HG02610 (cell line): ENCODE measurements around the gene ROCK1.
"Not testable (repeated sequence)": the region's sequence is repeated elsewhere in the genome, so short reads cannot be mapped to it uniquely, and the experiment has no call there.

Source experiments
- ATAC-seq: cut with Tn5 transposase; IDR thresholded peaks from one replicate; pipeline ENCODE4 v1.9.1; 2021; ENCODE audit warnings: mild to moderate bottlenecking, moderate library complexity; ENCODE audit not compliant: unreplicated experiment

ROCK1 gene

DNA sequence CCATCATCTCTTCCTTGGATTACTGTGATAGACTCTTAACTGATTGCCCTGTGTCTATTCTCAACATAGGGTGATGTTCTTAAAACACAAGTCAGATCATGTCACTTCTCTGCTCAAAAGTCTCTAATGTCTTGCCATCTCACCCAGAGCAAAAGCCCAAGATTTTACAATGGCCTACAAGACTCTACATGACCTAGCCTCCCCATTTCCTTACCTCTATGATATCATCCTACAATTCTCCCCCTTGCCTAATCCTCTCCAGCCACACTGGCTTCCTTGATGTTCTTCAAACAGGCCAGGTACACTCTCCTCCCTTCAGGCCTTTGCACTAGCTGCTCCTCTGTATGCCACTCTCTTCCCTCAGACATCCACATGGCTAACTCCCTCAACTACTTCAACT is 55.1 kb downstream of the ROCK1 start:
- ATAC-seq: no peak

DNA sequence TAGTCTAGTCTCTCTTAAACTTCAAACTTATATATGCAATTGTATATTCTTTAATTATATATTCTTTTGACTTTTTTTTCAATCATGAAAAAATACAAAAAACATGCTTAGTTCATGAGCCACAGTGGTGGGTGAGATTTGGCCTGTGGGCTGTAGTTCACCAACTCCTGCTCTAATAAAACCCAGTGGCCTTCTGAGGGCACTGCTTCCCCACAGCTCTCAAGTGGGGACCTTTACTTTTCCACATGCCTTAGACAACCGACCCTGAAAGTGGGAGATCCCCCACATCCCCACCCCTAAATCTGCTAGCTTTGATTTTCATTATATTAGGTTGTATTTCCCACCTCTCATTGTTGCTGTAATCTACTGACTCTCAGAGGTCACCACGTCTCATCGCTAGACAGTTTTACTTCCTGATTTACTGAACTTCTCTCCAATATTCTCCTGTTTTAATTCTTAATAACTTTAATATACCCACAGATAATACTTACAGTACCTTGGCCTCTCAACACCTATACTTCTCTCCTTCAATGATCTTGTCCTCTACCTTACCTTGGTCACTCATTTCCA is 57.3 kb downstream of the ROCK1 start:
- no peak for ATAC-seq

DNA sequence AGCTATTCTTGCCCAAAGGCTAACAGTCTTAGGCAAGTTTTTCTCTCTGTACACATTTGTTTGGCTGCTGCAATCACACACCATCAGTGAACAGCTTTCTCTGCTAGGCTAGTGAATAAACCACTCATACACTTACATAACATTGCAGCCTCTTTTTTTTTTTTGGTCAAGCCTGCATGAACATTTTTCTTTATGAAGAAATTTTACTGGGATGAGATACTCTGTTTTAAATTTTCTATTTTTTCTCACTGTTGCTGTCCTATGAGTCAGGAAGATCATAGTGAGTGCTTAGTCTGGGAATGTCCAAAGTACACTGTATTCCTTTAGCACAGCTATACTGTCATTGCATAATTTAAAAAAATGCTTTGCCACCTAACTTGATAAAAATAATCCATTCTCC is 58.5 kb downstream of the ROCK1 start:
- ATAC-seq: no peak

DNA sequence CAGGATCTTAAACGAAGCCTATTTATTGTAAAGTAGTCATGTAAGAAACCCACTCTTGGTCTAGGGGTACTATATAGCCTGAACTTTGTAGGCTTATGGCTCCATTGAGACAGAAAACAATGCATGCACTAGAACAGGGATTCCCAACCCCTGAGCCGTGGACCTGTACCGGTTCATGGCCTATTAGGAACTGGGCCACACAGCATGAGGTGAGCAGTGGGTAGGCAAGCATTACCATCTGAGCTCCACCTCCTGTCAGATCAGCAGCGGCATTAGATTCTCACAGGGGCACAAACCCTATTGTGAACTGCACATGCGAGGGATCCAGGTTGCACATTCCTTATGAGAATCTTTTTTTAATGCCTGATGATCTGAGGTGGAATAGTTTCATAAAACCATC is 59.2 kb downstream of the ROCK1 start:
- ATAC-seq: no peak

DNA sequence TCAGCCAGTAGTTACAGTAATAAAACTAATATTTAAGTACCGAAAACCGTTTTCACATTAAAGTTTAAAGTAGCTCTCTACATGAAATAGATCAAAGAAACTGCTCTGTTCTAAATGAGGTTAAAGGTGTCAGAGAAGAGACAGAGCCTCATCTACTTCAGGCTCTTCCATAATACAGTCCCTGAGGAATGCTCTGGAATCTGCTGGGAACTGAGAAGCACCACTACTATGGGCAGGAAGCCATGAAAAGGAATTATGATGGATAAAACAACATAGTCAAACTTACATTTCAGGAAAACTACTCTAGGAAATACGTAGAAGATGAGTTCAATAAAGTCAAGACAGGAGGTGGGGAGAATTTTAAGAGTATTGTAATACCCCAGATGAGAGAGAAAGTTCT is 60.0 kb downstream of the ROCK1 start:
- no peak for ATAC-seq

DNA sequence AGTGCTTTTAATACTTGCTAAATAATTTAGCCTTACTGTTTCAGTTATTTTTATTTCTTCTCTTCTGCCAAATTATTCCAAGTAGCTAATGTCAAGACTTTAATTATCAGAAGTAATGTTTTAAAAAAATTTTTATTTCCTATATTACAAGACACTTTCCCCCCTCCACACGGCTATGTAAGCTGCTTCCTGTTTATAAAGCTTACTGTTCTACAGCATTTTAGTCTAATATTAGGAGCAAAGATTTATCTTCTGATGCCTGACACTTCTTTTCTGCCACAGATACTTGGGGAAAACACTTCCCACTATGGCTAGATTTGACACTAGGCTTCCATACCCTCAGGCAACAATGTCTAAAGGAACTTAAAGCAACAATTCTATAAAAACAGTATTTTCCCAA is 62.3 kb downstream of the ROCK1 start:
- no peak for ATAC-seq

DNA sequence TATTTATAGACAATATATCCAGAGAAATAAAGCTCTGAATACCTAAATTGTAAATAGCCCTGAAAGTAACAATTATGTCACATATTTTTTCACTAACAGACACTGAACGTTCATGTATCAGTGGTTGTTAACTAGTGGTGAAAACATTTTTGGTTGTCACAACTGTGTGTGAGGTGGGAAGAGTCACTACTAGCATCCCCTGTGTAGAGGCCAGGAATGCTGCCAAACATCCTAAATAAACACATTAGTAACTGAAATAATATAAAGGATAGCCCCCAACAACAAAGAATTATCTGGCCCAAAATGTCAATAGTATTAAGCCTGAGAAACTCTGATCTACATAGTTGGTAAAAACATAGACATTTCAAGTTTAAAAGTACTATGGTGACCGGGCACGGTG is 64.5 kb downstream of the ROCK1 start:
- no peak for ATAC-seq

DNA sequence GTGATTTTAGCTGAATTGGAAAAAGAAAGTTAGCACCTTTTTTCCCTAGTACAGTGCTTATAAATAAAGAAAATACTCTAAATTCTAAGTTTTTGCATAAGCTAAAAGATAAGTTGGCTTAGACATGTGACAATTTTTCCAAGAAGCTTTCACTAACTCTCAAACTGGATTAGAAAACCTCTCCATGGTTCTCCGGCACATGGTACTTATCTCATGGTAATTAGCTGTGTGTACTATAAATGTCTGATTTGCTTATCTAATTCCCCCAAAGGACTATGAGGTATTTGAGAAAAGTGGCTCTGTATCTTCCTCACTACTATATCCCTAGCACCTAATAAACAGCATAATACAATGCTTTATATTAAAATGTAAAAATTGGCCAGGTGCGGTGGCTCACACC is 71.1 kb downstream of the ROCK1 start:
- no peak for ATAC-seq

DNA sequence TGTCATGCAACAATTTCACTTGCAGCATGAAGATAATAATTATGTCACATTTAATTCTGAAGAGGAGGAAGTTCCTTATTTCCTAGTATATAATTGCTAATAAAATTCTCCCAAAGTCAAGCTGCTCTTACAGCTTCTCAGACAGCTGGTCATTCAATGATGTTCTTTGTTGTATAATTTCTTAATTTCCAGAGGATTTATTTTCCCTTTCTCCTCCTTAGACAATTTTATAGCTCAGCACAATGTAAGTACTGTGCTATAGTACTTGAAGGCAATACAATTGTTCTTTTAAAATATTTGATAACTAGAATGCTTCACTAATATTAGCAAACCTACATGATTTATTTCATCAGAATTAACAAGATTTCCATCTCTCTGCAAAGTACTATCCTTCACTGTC is 73.4 kb downstream of the ROCK1 start:
- no peak for ATAC-seq

DNA sequence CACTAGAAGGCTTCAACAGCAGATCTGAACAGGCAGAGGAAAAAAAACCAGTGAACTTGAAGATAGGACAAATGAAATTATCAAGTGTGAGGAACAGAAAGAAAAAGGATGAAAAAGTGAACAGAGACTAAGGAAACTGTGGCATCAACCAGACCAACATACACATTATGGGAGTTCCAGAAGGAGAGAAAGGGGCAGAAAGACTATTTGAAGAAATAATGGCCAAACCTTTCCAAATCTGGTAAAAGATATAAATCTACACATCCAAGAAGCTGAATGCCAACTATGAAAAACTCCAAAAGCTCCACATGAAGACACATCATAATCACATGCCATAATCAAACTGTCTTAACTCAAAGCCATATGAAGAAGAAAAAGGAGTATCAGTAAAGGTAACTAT is 79.8 kb downstream of the ROCK1 start:
- ATAC-seq: no peak

DNA sequence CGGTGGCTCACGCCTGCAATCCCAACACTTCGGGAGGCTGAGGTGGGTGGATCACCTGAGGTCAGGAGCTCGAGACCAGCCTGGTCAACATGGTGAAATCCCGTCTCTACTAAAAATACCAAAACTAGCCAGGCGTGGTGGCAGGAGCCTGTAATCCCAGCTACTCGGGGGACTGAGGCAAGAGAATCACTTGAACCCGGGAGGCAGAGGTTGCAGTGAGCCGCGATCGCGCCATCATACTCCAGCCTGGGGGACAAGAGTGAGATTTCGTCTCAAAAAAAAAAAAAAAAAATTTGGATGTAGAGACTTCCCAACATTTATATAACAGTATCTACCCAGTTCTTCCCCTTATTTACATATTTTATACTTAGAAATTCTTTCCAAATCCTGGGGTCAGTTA is 93.4 kb downstream of the ROCK1 start:
- not testable (repeated sequence) for ATAC-seq

DNA sequence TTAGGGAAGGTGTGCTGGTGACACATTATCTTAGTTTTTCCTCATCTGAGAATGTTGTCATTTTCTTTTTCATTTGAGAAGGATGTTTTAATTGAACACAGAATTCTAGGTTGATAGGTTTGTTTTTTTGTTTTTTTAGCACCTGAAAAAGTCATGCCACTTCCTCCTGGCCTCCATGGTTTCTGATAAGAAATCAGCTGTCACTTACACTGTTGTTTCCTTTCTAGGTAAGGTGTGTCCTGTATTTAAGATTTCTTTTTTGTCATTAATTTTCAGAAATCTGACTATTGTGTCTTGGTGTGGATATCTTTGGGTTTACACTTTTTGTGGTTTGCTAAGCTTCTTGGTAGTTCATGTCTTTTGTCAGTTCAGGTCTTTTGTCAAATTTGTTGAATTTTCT is 99.3 kb downstream of the ROCK1 start:
- no peak for ATAC-seq

DNA sequence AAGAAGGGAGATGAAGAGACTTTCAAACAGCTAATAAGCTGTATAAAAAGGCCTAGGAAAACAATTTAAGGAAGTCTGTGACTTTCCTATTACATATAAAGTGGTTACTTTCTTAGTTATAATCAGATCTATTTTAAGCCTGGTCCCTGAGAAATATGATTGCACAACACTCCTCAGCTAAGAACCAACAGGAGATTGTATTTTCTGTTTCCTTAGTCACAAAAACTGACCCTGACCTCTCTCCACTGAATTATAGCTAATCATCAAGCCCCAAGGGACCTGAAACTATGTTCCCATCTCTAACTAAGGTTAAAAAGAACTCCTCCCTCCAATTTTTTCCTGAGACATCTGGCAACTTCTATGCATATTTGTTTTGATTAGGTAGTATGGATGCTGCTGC is 106.9 kb downstream of the ROCK1 start:
- ATAC-seq: no peak

DNA sequence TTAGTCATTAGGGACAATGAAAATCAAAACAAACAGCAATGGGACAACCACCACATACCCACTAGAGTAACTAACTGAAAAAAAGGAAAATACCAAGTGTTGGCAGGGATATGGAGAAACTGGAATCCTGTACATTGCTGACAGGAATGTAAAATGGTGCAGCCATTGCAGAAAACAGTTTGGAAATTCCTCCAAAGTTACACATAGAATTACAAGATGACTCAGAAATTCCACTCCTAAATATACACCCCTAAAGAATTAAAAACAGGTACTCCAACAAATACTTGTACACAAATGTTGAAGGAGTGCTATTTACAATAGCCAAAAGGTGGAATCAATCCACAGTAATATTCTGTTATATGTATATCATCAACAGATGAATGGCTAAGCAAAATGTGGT is 110.9 kb downstream of the ROCK1 start:
- ATAC-seq: no peak

DNA sequence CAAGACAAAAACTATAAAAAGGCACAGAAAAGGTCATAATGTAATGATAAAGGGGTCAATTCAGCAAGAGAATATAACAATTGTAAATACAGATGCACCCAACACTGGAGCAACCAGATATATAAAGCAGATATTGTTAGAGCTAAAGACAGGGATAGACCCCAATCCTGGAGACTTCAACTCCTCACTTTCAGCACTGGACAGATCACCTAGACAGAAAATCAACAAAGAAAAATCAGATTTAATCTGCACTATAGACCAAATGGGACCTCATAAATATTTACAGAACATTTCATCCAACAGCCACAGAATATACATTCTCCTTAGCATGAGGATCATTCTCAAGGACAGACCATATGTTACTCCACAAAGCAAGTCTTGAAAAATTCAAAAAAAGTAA is 114.2 kb downstream of the ROCK1 start:
- no peak for ATAC-seq

DNA sequence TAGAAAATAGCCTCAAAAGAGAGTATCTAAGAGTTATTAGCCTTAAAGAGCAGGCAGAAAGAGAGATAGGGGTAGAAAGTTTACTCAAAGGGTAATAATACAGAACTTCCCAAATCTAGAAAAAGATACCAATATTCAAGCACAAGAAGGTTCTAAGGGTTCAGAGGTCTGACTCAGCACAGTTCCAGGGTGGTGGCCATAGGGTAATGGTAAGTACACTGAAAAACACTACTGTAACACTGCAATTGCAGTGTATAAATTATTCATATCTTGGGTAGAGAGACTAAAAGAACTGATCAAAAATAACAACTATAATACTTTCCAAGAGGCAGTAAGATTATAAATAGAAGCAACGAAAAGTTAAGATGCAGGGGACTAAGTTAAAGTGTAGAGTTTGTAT is 115.2 kb downstream of the ROCK1 start:
- ATAC-seq: no peak

DNA sequence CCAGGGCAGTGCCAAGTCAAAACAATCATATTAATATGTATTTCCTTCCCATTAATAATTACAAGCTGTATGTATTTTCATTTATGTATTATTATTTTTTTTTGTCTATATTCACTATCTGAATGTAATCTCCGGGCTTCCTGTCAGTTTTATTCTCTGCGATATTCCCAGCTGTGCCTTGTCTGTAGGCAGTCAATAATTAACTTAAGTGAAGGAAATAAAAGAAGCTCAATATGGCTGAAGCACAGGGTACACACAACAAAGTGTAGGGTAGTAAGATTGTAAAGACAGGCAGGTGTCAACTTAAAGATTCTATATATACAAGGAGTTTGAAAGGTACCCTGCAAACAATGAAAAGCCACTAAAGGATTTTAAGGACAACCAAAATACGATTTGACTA is 122.9 kb downstream of the ROCK1 start:
- ATAC-seq: no peak

DNA sequence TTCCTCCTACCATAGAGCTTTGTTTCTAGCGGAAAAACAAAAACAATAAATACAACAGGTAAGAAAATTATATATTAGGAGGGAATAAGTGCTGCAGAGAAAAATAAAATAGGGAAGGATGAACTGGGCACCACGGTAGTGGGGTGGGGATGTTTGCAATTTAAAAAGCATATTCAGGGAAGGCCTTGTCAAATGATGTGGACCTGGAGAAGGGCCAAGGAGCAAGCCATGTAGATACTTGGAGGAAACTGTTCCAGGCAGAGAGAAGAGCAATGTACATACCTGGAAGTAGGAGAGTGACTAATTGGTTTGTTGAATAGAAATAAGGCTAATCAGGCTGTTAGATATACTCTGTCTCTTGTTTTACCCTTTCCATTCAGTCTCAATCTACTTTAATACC is 136.5 kb downstream of the ROCK1 start:
- ATAC-seq: no peak

DNA sequence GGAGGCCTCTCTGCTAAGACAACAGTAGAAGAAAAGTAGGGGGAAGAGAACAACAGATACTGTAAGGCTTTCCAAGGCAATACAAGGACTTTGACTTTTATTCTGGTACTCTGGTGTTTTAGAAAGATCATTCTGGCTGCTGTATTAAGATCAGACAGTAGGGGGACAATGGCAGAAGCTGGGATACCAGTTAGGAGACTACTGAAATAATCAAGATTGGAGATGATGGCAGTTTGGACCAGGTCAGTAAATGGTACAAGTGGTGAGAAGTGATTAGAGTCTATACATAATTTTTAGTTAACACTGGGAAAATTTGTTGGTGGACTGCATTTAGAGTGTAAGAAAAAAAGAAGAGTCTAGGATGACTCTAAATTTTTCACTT is 139.7 kb downstream of the ROCK1 start:
- no peak for ATAC-seq

DNA sequence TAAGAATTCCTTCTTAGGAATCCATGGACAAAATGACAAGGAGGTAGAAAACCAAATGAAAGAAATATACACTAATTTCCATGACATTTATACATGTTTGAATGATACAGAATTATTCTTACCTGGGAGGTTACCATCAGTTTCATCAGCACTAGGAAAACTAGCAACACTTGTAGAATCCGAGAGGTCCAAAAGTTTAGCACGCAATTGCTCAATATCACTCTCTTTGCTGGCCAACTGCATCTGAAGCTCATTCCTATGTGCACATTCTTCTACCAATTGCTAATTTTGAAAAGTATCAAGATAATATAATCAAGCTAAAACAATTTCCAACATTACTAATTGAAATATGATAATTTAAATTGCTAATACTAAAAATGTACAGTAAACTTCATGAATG is 144.8 kb downstream of the ROCK1 start:
- ATAC-seq: no peak

DNA sequence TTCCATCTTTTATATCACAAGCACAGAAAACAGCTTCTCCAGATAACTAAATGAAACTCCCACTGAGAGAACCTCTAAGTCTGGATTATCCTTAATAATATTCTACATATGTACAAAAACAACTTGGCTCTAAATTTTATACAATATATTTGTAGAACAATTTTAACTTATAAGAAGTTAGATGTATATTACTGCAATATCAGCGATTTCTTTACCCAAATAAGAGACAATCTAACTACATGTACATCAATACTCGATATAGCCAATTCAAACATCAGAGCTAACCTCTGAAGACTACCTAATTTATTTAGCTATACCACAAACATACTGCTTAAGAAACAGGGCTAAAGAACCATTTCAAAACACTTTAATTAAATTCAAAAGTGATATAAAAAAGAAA is 148.6 kb downstream of the ROCK1 start:
- no peak for ATAC-seq

DNA sequence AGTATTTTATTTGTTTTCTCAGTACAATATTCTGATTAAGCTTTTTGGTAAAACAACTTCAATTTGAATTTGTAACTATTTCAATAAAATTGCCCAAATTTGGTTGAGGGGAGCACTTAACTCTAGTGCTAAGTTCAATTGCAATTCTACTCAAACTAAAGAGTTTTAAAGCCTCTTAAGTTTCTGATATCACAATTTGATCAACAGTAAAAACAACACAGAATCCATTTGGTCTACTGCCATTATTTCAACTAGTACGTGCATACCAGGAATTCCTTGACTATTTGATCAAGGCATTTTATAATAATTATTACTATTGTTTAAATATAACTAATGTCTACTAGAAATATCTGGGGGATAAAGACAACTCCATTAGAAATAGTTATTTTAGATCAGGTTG is 150.9 kb downstream of the ROCK1 start:
- ATAC-seq: no peak

DNA sequence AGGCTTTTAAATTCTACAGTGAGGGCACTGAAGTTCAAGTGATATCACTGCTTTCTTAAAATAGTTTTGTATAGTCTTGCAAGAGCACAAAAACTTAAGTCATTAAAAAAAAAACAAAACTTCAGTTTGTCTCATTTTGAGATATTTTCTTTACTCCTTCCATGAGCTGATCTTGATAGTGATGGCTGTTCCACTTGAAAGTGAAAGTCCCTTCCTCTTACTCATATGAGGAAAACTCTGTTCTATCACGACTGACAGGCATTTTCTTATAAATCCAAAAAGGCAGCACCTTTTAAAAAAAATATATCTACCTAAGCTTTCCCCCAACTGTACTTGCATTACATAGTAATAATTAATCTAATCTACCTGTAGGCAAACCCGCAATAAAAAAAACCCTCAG is 160.8 kb downstream of the ROCK1 start:
- ATAC-seq: peak; percentile 61
